HG02938 (cell line): Measurements from ENCODE around the gene MPST.

ENCODE experiments used
- ATAC-seq: cut with Tn5 transposase; IDR thresholded peaks from one replicate; pipeline ENCODE4 v1.9.1; 2021; ENCODE audit warnings: mild to moderate bottlenecking, moderate library complexity; ENCODE audit not compliant: unreplicated experiment

MPST gene

GRCh38 chr22:37021710-37022482 is 2.4 kb downstream of the MPST start:
- no peak for ATAC-seq

- ATAC-seq: no peak
These were observed 3.2 kb downstream of the MPST start for GRCh38 chr22:37022483-37023337.

GRCh38 chr22:37023743-37024338 is 4.3 kb downstream of the MPST start:
- no peak for ATAC-seq

- ATAC-seq: no peak
These were observed 5.0 kb downstream of the MPST start for GRCh38 chr22:37024339-37025157.

GRCh38 chr22:37025500-37026070 is 6.0 kb downstream of the MPST start:
- no peak for ATAC-seq

- no peak for ATAC-seq
These were observed 6.8 kb downstream of the MPST start for GRCh38 chr22:37026325-37026724.

- no peak for ATAC-seq
These were observed 8.0 kb downstream of the MPST start for GRCh38 chr22:37027556-37027955.

GRCh38 chr22:37028692-37029674 is 9.4 kb downstream of the MPST start:
- no peak for ATAC-seq

- ATAC-seq: no peak
These were observed 11.2 kb downstream of the MPST start for GRCh38 chr22:37030560-37031281.

GRCh38 chr22:37032134-37032534 is 12.6 kb downstream of the MPST start:
- ATAC-seq: no peak

- no peak for ATAC-seq
These were observed 13.3 kb downstream of the MPST start for GRCh38 chr22:37032535-37033460.

- no peak for ATAC-seq
These were observed 14.3 kb downstream of the MPST start for GRCh38 chr22:37033605-37034430.

- ATAC-seq: no peak
These were observed 17.3 kb downstream of the MPST start for GRCh38 chr22:37036655-37037377.

- no peak for ATAC-seq
These were observed 18.1 kb downstream of the MPST start for GRCh38 chr22:37037669-37038068.

GRCh38 chr22:37039466-37039865 is 19.9 kb downstream of the MPST start:
- no peak for ATAC-seq

- no peak for ATAC-seq
These were observed 23.8 kb downstream of the MPST start for GRCh38 chr22:37043209-37043827.
